HL-60 (cell line): ENCODE data around the gene DDIT3.

Source experiments
- CTCF ChIP-seq: IDR thresholded peaks from one replicate; pipeline ENCODE4 v1.5.1; 2011; ENCODE audit warnings: low read length, control low read depth, inconsistent platforms; ENCODE audit not compliant: insufficient read depth
- GABPA ChIP-seq: IDR thresholded peaks from 2 replicates; pipeline ENCODE4 v1.6.1; 2012; ENCODE audit warnings: low read depth
- POLR2AphosphoS5 ChIP-seq: IDR thresholded peaks from 2 replicates; pipeline ENCODE4 v1.6.1; 2012; ENCODE audit warnings: low read depth

- TF ChIP-seq CTCF (no peak), POLR2AphosphoS5 (no peak), GABPA (no peak)
Measured at GRCh38 chr12:57467915-57468314, 52.4 kb downstream of the DDIT3 start.
